ENCODE results near the gene APBA3. TPM values are rescaled to one million over a fixed set of nuclear protein-coding genes. Genes with fewer than 3 reads are reported as not detected.

The APBA3 gene
- total RNA-seq, 1 donor = 15.5 TPM

- TF ChIP-seq CTCF (IDR thresholded peaks at IDR 0.05; ENCODE audit: insufficient read depth, low read length) = no peak
- no peak overlapping the region for H3K4me3 ChIP-seq (ENCODE audit: low read depth, low read length)
- DNase-seq (ENCODE audit: low read depth) = no peak
Measured at GRCh38 chr19:3788996-3789778, 27.7 kb upstream of the APBA3 start.

- DNase-seq (ENCODE audit: low read depth) = no peak
Measured at GRCh38 chr19:3785938-3786824, 24.7 kb upstream of the APBA3 start, which contains the start of gene MATK. MATK (minus strand) TSS chr19:3786381; CDS start chr19:3785135, 1,246 bp downstream.

GRCh38 chr19:3785451-3785937 lies 24.0 kb upstream of the APBA3 start:
- no peak for DNase-seq (ENCODE audit: low read depth)
- no peak overlapping the region for H3K4me3 ChIP-seq (ENCODE audit: low read depth, low read length)
- no peak for TF ChIP-seq CTCF (IDR thresholded peaks at IDR 0.05; ENCODE audit: insufficient read depth, low read length)

More at GRCh38 chr19:3785938-3786824, 24.7 kb upstream of the APBA3 start, which contains the start of gene MATK:
- no peak within 1 kb of the TSS for H3K4me3 ChIP-seq (ENCODE audit: low read depth, low read length)
- no peak for TF ChIP-seq CTCF (IDR thresholded peaks at IDR 0.05; ENCODE audit: insufficient read depth, low read length)

GRCh38 chr19:3784607-3785450 lies 23.3 kb upstream of the APBA3 start:
- DNase-seq (ENCODE audit: low read depth) = no peak
- no peak for TF ChIP-seq CTCF (IDR thresholded peaks at IDR 0.05; ENCODE audit: insufficient read depth, low read length)
- H3K4me3 ChIP-seq (ENCODE audit: low read depth, low read length) = no peak overlapping the region

GRCh38 chr19:3783660-3784584 lies 22.4 kb upstream of the APBA3 start:
- no peak for DNase-seq (ENCODE audit: low read depth)
- H3K4me3 ChIP-seq (ENCODE audit: low read depth, low read length) = no peak overlapping the region
- TF ChIP-seq CTCF (IDR thresholded peaks at IDR 0.05; ENCODE audit: insufficient read depth, low read length) = no peak

Measured in fibroblast of the aortic adventitia (primary cell).